Activated CD4-positive, alpha-beta memory T cell treated with anti-CD3 and anti-CD28 coated beads, Interleukin-2, amount 10 ng/mL, durations not matched to agents 7 days and 5 days (primary cell): ENCODE data around the gene ENPP1. TPM values are rescaled to one million over a fixed set of nuclear protein-coding genes. Genes with fewer than 3 reads are reported as not detected.

Experiments
- CTCF ChIA-PET: fragments of 350-600 bp; sonication (Branson Sonifier 250); formaldehyde crosslinking; loops from one replicate; lab custom pipeline; 2021; ENCODE audit warnings: antibody characterized with exemption, inconsistent platforms; lab: Charles Lee
- POLR2A ChIA-PET: fragments of 350-600 bp; sonication (Branson Sonifier 250); formaldehyde crosslinking; loops from one replicate; lab custom pipeline; 2021; ENCODE audit warnings: antibody characterized with exemption; lab: Charles Lee
- DNase-seq: peaks from one replicate; pipeline ENCODE4 v3.0.0-alpha.2; 2020
- H3K27ac Mint-ChIP-seq: one replicate; pipeline ENCODE4 v1.8.0; 2021; ENCODE audit warnings: mild to moderate bottlenecking, mixed read lengths
- H3K27me3 Mint-ChIP-seq: one replicate; pipeline ENCODE4 v1.8.0; 2021; ENCODE audit warnings: mixed read lengths
- H3K36me3 Mint-ChIP-seq: one replicate; pipeline ENCODE4 v1.8.0; 2021; ENCODE audit warnings: low read depth, mixed read lengths
- H3K4me1 Mint-ChIP-seq: one replicate; pipeline ENCODE4 v1.8.0; 2021; ENCODE audit warnings: mixed read lengths
- H3K4me3 Mint-ChIP-seq: one replicate; pipeline ENCODE4 v1.8.0; 2021; ENCODE audit warnings: mild to moderate bottlenecking, mixed read lengths
- H3K9me3 Mint-ChIP-seq: one replicate; pipeline ENCODE4 v1.8.0; 2021; ENCODE audit warnings: mixed read lengths
- total RNA-seq, 2 experiments: library from RNA; stranded (reverse); gene quantifications; one replicate each; pipeline ENCODE4 v1.2.3, GENCODE V29; 2021

Gene ENPP1
- total RNA-seq, 2 experiments from 2014 or later = 0.48 to 0.53 TPM

GRCh38 chr6:131792091-131792496, 15.7 kb upstream of the ENPP1 start:
- H3K4me1 Mint-ChIP-seq = peaks cover 11% of the 10 kb centered on the region
- H3K36me3 Mint-ChIP-seq = no peaks in the 10 kb centered on the region
- CTCF ChIA-PET = interaction anchor here (0.6 kb wide), 1 partner anchor 98 kb away, joined by 3 read pairs; no protein-coding TSS in a partner anchor
- no peaks in the 10 kb centered on the region for H3K9me3 Mint-ChIP-seq
- no peak overlapping the region for H3K4me3 Mint-ChIP-seq
- POLR2A ChIA-PET = no interaction called here
- H3K27me3 Mint-ChIP-seq = no peaks in the 10 kb centered on the region
- H3K27ac Mint-ChIP-seq = no peak overlapping the region
- no peak for DNase-seq

GRCh38 chr6:131795366-131795765, 12.5 kb upstream of the ENPP1 start:
- Mint-ChIP-seq H3K4me1 (peaks cover 2% of the 10 kb centered on the region), H3K27ac (no peak overlapping the region), H3K4me3 (no peak overlapping the region), H3K9me3 (no peaks in the 10 kb centered on the region), H3K27me3 (peaks cover 2% of the 10 kb centered on the region), H3K36me3 (no peaks in the 10 kb centered on the region)
- CTCF ChIA-PET = no interaction called here
- DNase-seq = no peak
- POLR2A ChIA-PET = no interaction called here

GRCh38 chr6:131802347-131802746, 5.5 kb upstream of the ENPP1 start:
- Mint-ChIP-seq H3K27ac (no peak overlapping the region), H3K4me3 (no peak overlapping the region), H3K36me3 (no peaks in the 10 kb centered on the region), H3K9me3 (no peaks in the 10 kb centered on the region), H3K27me3 (peaks cover 23% of the 10 kb centered on the region), H3K4me1 (peaks cover 22% of the 10 kb centered on the region)
- CTCF ChIA-PET = no interaction called here
- POLR2A ChIA-PET = no interaction called here
- DNase-seq = no peak

- Mint-ChIP-seq H3K27ac (no peak overlapping the region), H3K27me3 (peaks cover 26% of the 10 kb centered on the region), H3K4me3 (no peak overlapping the region), H3K4me1 (peaks cover 25% of the 10 kb centered on the region), H3K36me3 (no peaks in the 10 kb centered on the region), H3K9me3 (no peaks in the 10 kb centered on the region)
- CTCF ChIA-PET = interaction anchor here (1.1 to 1.3 kb wide), 2 partner anchors 108 to 112 kb away, joined by 3 to 5 read pairs; no protein-coding TSS in a partner anchor
- POLR2A ChIA-PET = no interaction called here
- DNase-seq = no peak
These were observed 4.6 kb upstream of the ENPP1 start for GRCh38 chr6:131803007-131803769.

- peaks cover 35% of the 10 kb centered on the region for H3K27me3 Mint-ChIP-seq
- H3K36me3 Mint-ChIP-seq = no peaks in the 10 kb centered on the region
- no peak overlapping the region for H3K4me3 Mint-ChIP-seq
- H3K9me3 Mint-ChIP-seq = no peaks in the 10 kb centered on the region
- H3K27ac Mint-ChIP-seq = no peak overlapping the region
- CTCF ChIA-PET = no interaction called here
- POLR2A ChIA-PET = interaction anchor here (0.7 kb wide), 1 partner anchor 238 kb away, joined by 3 read pairs; no protein-coding TSS in a partner anchor
- peaks cover 32% of the 10 kb centered on the region for H3K4me1 Mint-ChIP-seq
- no peak for DNase-seq
These were observed 3.7 kb upstream of the ENPP1 start for GRCh38 chr6:131804131-131804530.

- ChIA-PET POLR2A (no interaction called here), CTCF (no interaction called here)
- no peaks in the 10 kb centered on the region for H3K36me3 Mint-ChIP-seq
- no peak for DNase-seq
- H3K27me3 Mint-ChIP-seq = peaks cover 52% of the 10 kb centered on the region
- peak overlapping the region; percentile 77 for H3K4me3 Mint-ChIP-seq
- no peak overlapping the region for H3K27ac Mint-ChIP-seq
- peaks cover 28% of the 10 kb centered on the region for H3K4me1 Mint-ChIP-seq
- no peaks in the 10 kb centered on the region for H3K9me3 Mint-ChIP-seq
These were observed 538 bp upstream of the ENPP1 start for GRCh38 chr6:131807321-131807643.

- no peak for DNase-seq
- Mint-ChIP-seq H3K27ac (no peak overlapping the region), H3K4me3 (peak overlapping the region; percentile 57), H3K9me3 (no peaks in the 10 kb centered on the region), H3K27me3 (peaks cover 50% of the 10 kb centered on the region), H3K4me1 (peaks cover 15% of the 10 kb centered on the region), H3K36me3 (no peaks in the 10 kb centered on the region)
- ChIA-PET CTCF (no interaction called here), POLR2A (no interaction called here)
These were observed 845 bp downstream of the ENPP1 start for GRCh38 chr6:131808460-131809269.

- no peaks in the 10 kb centered on the region for H3K9me3 Mint-ChIP-seq
- H3K36me3 Mint-ChIP-seq = no peaks in the 10 kb centered on the region
- H3K4me3 Mint-ChIP-seq = no peak overlapping the region
- no peak for DNase-seq
- POLR2A ChIA-PET = no interaction called here
- CTCF ChIA-PET = no interaction called here
- H3K27ac Mint-ChIP-seq = no peak overlapping the region
- H3K4me1 Mint-ChIP-seq = peaks cover 15% of the 10 kb centered on the region
- peaks cover 47% of the 10 kb centered on the region for H3K27me3 Mint-ChIP-seq
These were observed 3.7 kb downstream of the ENPP1 start for GRCh38 chr6:131811500-131811899.

GRCh38 chr6:131813991-131814390, 6.2 kb downstream of the ENPP1 start:
- H3K4me3 Mint-ChIP-seq = no peak overlapping the region
- POLR2A ChIA-PET = no interaction called here
- no peak for DNase-seq
- peaks cover 33% of the 10 kb centered on the region for H3K27me3 Mint-ChIP-seq
- H3K36me3 Mint-ChIP-seq = no peaks in the 10 kb centered on the region
- H3K9me3 Mint-ChIP-seq = no peaks in the 10 kb centered on the region
- H3K4me1 Mint-ChIP-seq = no peaks in the 10 kb centered on the region
- no peak overlapping the region for H3K27ac Mint-ChIP-seq
- CTCF ChIA-PET = no interaction called here

GRCh38 chr6:131816869-131817268, 9.0 kb downstream of the ENPP1 start:
- Mint-ChIP-seq H3K4me3 (no peak overlapping the region), H3K27me3 (peaks cover 18% of the 10 kb centered on the region), H3K36me3 (no peaks in the 10 kb centered on the region), H3K27ac (no peak overlapping the region), H3K9me3 (no peaks in the 10 kb centered on the region), H3K4me1 (no peaks in the 10 kb centered on the region)
- CTCF ChIA-PET = no interaction called here
- POLR2A ChIA-PET = no interaction called here
- no peak for DNase-seq

GRCh38 chr6:131819572-131820124, 11.8 kb downstream of the ENPP1 start:
- POLR2A ChIA-PET = no interaction called here
- Mint-ChIP-seq H3K27me3 (peaks cover 21% of the 10 kb centered on the region), H3K9me3 (no peaks in the 10 kb centered on the region), H3K36me3 (no peaks in the 10 kb centered on the region), H3K4me3 (no peak overlapping the region), H3K4me1 (no peaks in the 10 kb centered on the region), H3K27ac (no peak overlapping the region)
- CTCF ChIA-PET = no interaction called here
- no peak for DNase-seq

GRCh38 chr6:131821010-131821807, 13.4 kb downstream of the ENPP1 start:
- H3K27ac Mint-ChIP-seq = no peak overlapping the region
- CTCF ChIA-PET = no interaction called here
- DNase-seq = no peak
- H3K9me3 Mint-ChIP-seq = no peaks in the 10 kb centered on the region
- H3K27me3 Mint-ChIP-seq = peaks cover 19% of the 10 kb centered on the region
- H3K4me3 Mint-ChIP-seq = no peak overlapping the region
- H3K4me1 Mint-ChIP-seq = no peaks in the 10 kb centered on the region
- no peaks in the 10 kb centered on the region for H3K36me3 Mint-ChIP-seq
- POLR2A ChIA-PET = no interaction called here

GRCh38 chr6:131822119-131822518, 14.3 kb downstream of the ENPP1 start:
- Mint-ChIP-seq H3K27me3 (peaks cover 22% of the 10 kb centered on the region), H3K9me3 (no peaks in the 10 kb centered on the region), H3K36me3 (no peaks in the 10 kb centered on the region), H3K4me1 (no peaks in the 10 kb centered on the region), H3K27ac (no peak overlapping the region), H3K4me3 (no peak overlapping the region)
- ChIA-PET POLR2A (no interaction called here), CTCF (no interaction called here)
- no peak for DNase-seq
